GM06990 (cell line): Measurements from ENCODE around the gene NOTUM.

Source experiments
- DNase-seq: peaks from one replicate; pipeline ENCODE4 v3.0.0-alpha.2; 2011; ENCODE audit not compliant: insufficient read length; ENCODE audit errors: extremely low read depth
- H3K27me3 ChIP-seq: replicated peaks from 2 replicates; pipeline ENCODE4 v1.6.0; 2011; ENCODE audit warnings: low read length; ENCODE audit not compliant: control insufficient read depth, insufficient read depth
- H3K36me3 ChIP-seq: 2 replicates; pipeline ENCODE4 v1.5.1; 2011; ENCODE audit warnings: low read length; ENCODE audit not compliant: control insufficient read depth, insufficient read depth
- H3K4me3 ChIP-seq: replicated peaks from 2 replicates; pipeline ENCODE4 v1.5.1; 2011; ENCODE audit warnings: low read depth, mild to moderate bottlenecking, control low read depth, low read length
- CTCF ChIP-seq: IDR thresholded peaks from 2 replicates; pipeline ENCODE4 v1.5.1; 2011; ENCODE audit warnings: low read length, control low read depth, mild to moderate bottlenecking, inconsistent platforms; ENCODE audit not compliant: insufficient read depth, poor library complexity, severe bottlenecking

Gene NOTUM

GRCh38 chr17:81951785-81952684 is 9.0 kb downstream of the NOTUM start:
- Histone ChIP-seq H3K4me3 (no peak overlapping the region), H3K27me3 (no peaks in the 10 kb centered on the region), H3K36me3 (no peaks in the 10 kb centered on the region)
- no peak for DNase-seq
- TF ChIP-seq CTCF: no peak

- no peak for DNase-seq
- TF ChIP-seq CTCF: no peak
- no peak overlapping the region for H3K4me3 ChIP-seq
- H3K27me3 ChIP-seq: no peaks in the 10 kb centered on the region
- no peaks in the 10 kb centered on the region for H3K36me3 ChIP-seq
These were observed 10.5 kb downstream of the NOTUM start for GRCh38 chr17:81950501-81950900.

GRCh38 chr17:81948635-81949378 is 12.2 kb downstream of the NOTUM start:
- no peak for TF ChIP-seq CTCF
- no peak for DNase-seq
- H3K36me3 ChIP-seq: no peaks in the 10 kb centered on the region
- no peak overlapping the region for H3K4me3 ChIP-seq
- no peaks in the 10 kb centered on the region for H3K27me3 ChIP-seq

- Histone ChIP-seq H3K27me3 (no peaks in the 10 kb centered on the region), H3K4me3 (no peak within 1 kb of the TSS), H3K36me3 (no peaks in the 10 kb centered on the region)
- TF ChIP-seq CTCF: no peak
- no peak for DNase-seq
These were observed 13.8 kb downstream of the NOTUM start, which contains the start of gene MYADML2 for GRCh38 chr17:81947189-81947588. Gene MYADML2, minus strand, starts transcription at chr17:81947233. Its CDS starts 5,492 bp downstream, at chr17:81941741.

GRCh38 chr17:81944858-81945257 is 16.1 kb downstream of the NOTUM start:
- H3K27me3 ChIP-seq: no peaks in the 10 kb centered on the region
- no peak for DNase-seq
- H3K36me3 ChIP-seq: no peaks in the 10 kb centered on the region
- H3K4me3 ChIP-seq: no peak overlapping the region
- no peak for TF ChIP-seq CTCF
